HPDE6-E6E7 (cell line): Measurements from ENCODE around the gene KRT35.

Experiments
- DNase-seq: peaks from one replicate; pipeline ENCODE4 v3.0.0; 2011; ENCODE audit warnings: missing footprints; ENCODE audit errors: extremely low spot score

KRT35 gene

GRCh38 chr17:41490000-41490990 is 9.3 kb upstream of the KRT35 start:
- no peak for DNase-seq

- DNase-seq, result no peak
Observed at GRCh38 chr17:41489531-41489930, 8.6 kb upstream of the KRT35 start, which contains the start of gene KRT36. KRT36 (minus strand) TSS chr17:41489910; CDS start chr17:41489864, 46 bp downstream.

- no peak for DNase-seq
Observed at GRCh38 chr17:41486809-41487530, 6.0 kb upstream of the KRT35 start.

GRCh38 chr17:41486316-41486715 is 5.4 kb upstream of the KRT35 start:
- no peak for DNase-seq

GRCh38 chr17:41484920-41485904 is 4.3 kb upstream of the KRT35 start:
- DNase-seq, result no peak

- no peak for DNase-seq
Observed at GRCh38 chr17:41483991-41484826, 3.3 kb upstream of the KRT35 start.

GRCh38 chr17:41483531-41483930 is 2.6 kb upstream of the KRT35 start:
- DNase-seq, result no peak

GRCh38 chr17:41480581-41480980 is 370 bp downstream of the KRT35 start:
- no peak for DNase-seq

- no peak for DNase-seq
Observed at GRCh38 chr17:41480136-41480535, 815 bp downstream of the KRT35 start.

- no peak for DNase-seq
Observed at GRCh38 chr17:41478237-41478636, 2.7 kb downstream of the KRT35 start.

GRCh38 chr17:41476866-41477815 is 3.8 kb downstream of the KRT35 start:
- no peak for DNase-seq

- DNase-seq, result no peak
Observed at GRCh38 chr17:41475421-41475820, 5.5 kb downstream of the KRT35 start.

GRCh38 chr17:41474863-41475262 is 6.1 kb downstream of the KRT35 start:
- no peak for DNase-seq

GRCh38 chr17:41468346-41468745 is 12.6 kb downstream of the KRT35 start:
- no peak for DNase-seq

- no peak for DNase-seq
Observed at GRCh38 chr17:41467561-41467960, 13.4 kb downstream of the KRT35 start.

GRCh38 chr17:41466988-41467387 is 14.0 kb downstream of the KRT35 start, which contains the start of gene KRT32:
KRT32 (minus strand) TSS chr17:41467386; CDS start chr17:41467325, 61 bp downstream.
- no peak for DNase-seq

- peak; percentile 98 for DNase-seq
Observed at GRCh38 chr17:41464682-41465081, 16.3 kb downstream of the KRT35 start.

- DNase-seq, result no peak
Observed at GRCh38 chr17:41464173-41464572, 16.8 kb downstream of the KRT35 start.

- DNase-seq, result no peak
Observed at GRCh38 chr17:41463746-41464145, 17.2 kb downstream of the KRT35 start.
